Stimulated activated naive CD8-positive, alpha-beta T cell treated with anti-CD3 and anti-CD28 coated beads, Interleukin-15, Interleukin-2, amounts not matched to agents 100 U/mL and 50 U/mL, for 24 hours (primary cell): ENCODE results near the gene AGBL5.
"Not testable (repeated sequence)": the region's sequence is repeated elsewhere in the genome, so short reads cannot be mapped to it uniquely, and the experiment has no call there.

Experiments
- ATAC-seq: fragments of 150-1000 bp; cut with Tn5 transposase; one replicate; pipeline ENCODE4 v1.10.0; 2021
- DNase-seq: peaks from one replicate; pipeline ENCODE4 v3.0.0; 2021

Gene AGBL5

GRCh38 chr2:27093430-27094352 lies 42.2 kb downstream of the AGBL5 start:
- no peak for DNase-seq
- no peak for ATAC-seq

- DNase-seq (no peak), ATAC-seq (no peak)
These were observed 43.0 kb downstream of the AGBL5 start for GRCh38 chr2:27094353-27094984.

- ATAC-seq: no peak
- no peak for DNase-seq
These were observed 43.9 kb downstream of the AGBL5 start for GRCh38 chr2:27095427-27095744.

GRCh38 chr2:27095745-27096651 lies 44.5 kb downstream of the AGBL5 start:
- DNase-seq: peak; percentile 49

GRCh38 chr2:27096748-27097297 lies 45.4 kb downstream of the AGBL5 start:
- no peak for DNase-seq
- no peak for ATAC-seq

More at GRCh38 chr2:27095745-27096651, 44.5 kb downstream of the AGBL5 start:
- ATAC-seq: peak; percentile 80

GRCh38 chr2:27097341-27097740 lies 45.9 kb downstream of the AGBL5 start:
- no peak for DNase-seq

GRCh38 chr2:27099334-27099955 lies 48.0 kb downstream of the AGBL5 start:
- no peak for DNase-seq
- ATAC-seq: no peak

More at GRCh38 chr2:27097341-27097740, 45.9 kb downstream of the AGBL5 start:
- no peak for ATAC-seq

- DNase-seq: no peak
- no peak for ATAC-seq
These were observed 48.6 kb downstream of the AGBL5 start for GRCh38 chr2:27100036-27100435.

- no peak for DNase-seq
- ATAC-seq: no peak
These were observed 50.9 kb downstream of the AGBL5 start for GRCh38 chr2:27102329-27102728.

GRCh38 chr2:27105981-27106380 lies 54.5 kb downstream of the AGBL5 start:
- ATAC-seq: no peak

GRCh38 chr2:27108221-27108620 lies 56.8 kb downstream of the AGBL5 start:
- ATAC-seq (no peak), DNase-seq (no peak)

More at GRCh38 chr2:27105981-27106380, 54.5 kb downstream of the AGBL5 start:
- no peak for DNase-seq

- DNase-seq: no peak
- ATAC-seq: no peak
These were observed 57.6 kb downstream of the AGBL5 start for GRCh38 chr2:27109083-27109482.

- not testable (repeated sequence) for ATAC-seq, DNase-seq
These were observed 59.3 kb downstream of the AGBL5 start for GRCh38 chr2:27110603-27111352.

- not testable (repeated sequence) for DNase-seq, ATAC-seq
These were observed 60.1 kb downstream of the AGBL5 start for GRCh38 chr2:27111392-27112078.

GRCh38 chr2:27115519-27115918 lies 64.1 kb downstream of the AGBL5 start:
- no peak for ATAC-seq
- no peak for DNase-seq

GRCh38 chr2:27117995-27118524 lies 66.6 kb downstream of the AGBL5 start:
- no peak for ATAC-seq
- DNase-seq: no peak

GRCh38 chr2:27118525-27119329 lies 67.3 kb downstream of the AGBL5 start, which contains the start of gene CGREF1:
Gene CGREF1, minus strand, starts transcription at chr2:27119128. Its CDS starts 14,762 bp downstream, at chr2:27104366.
- ATAC-seq (peak; percentile 7), DNase-seq (peak; percentile 29)

GRCh38 chr2:27119330-27119670 lies 67.8 kb downstream of the AGBL5 start:
- not testable (repeated sequence) for ATAC-seq, DNase-seq
